Activated T-helper 17 cell treated with anti-CD3 and anti-CD28 coated beads, Interleukin-2, amount 50 U/mL, for 72 hours (primary cell): ENCODE data around the gene GTPBP1. TPM values are rescaled to one million over a fixed set of nuclear protein-coding genes. Genes with fewer than 3 reads are reported as not detected.
A peak's percentile ranks its signal among the peaks of the same experiment; 100 is the strongest.

ENCODE experiments used
- ATAC-seq: fragments of 150-1000 bp; cut with Tn5 transposase; replicated peaks from 2 replicates; pipeline ENCODE4 v1.10.0; 2021; ENCODE audit warnings: mild to moderate bottlenecking, moderate library complexity
- H3K27ac Mint-ChIP-seq: one replicate; pipeline ENCODE4 v1.8.0; 2022; ENCODE audit warnings: mixed read lengths
- H3K27me3 Mint-ChIP-seq: one replicate; pipeline ENCODE4 v1.8.0; 2022; ENCODE audit warnings: mixed read lengths
- H3K36me3 Mint-ChIP-seq: one replicate; pipeline ENCODE4 v1.8.0; 2022; ENCODE audit warnings: low read depth, mild to moderate bottlenecking, mixed read lengths
- H3K4me1 Mint-ChIP-seq: one replicate; pipeline ENCODE4 v1.8.0; 2022; ENCODE audit warnings: mixed read lengths
- H3K4me3 Mint-ChIP-seq: one replicate; pipeline ENCODE4 v1.8.0; 2022; ENCODE audit warnings: mild to moderate bottlenecking, mixed read lengths
- H3K9me3 Mint-ChIP-seq: one replicate; pipeline ENCODE4 v1.8.0; 2022; ENCODE audit warnings: mixed read lengths
- total RNA-seq, 2 donors: library from RNA; stranded (reverse); gene quantifications; one replicate each; pipeline ENCODE4 v1.2.3, GENCODE V29; 2022

Gene GTPBP1
- total RNA-seq, 2 donors from 2014 or later = 70.6 to 92.3 TPM

DNA sequence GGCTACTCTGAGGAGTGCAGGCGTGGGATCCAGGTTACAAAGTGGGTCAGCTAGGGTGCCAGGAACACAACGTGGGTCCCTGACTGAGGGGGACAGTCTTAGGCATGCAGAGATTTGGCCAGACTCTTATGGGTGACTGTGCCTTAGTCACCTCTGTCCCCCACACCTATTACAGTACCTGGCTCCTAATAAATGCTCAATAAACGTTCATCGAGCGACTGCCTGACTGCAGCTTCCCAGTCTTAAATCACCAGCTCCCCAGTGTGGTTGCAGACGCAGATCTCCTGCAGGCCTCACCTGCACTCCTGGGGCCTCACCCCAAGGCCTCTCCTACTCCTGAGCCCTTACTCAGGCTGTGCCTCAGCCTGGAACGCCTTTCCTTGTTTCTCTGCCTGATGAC, 53.3 kb downstream of the GTPBP1 start:
- H3K27ac Mint-ChIP-seq = no peak overlapping the region
- no peaks in the 10 kb centered on the region for H3K27me3 Mint-ChIP-seq
- no peaks in the 10 kb centered on the region for H3K9me3 Mint-ChIP-seq
- peaks cover 17% of the 10 kb centered on the region for H3K4me1 Mint-ChIP-seq
- peaks cover 18% of the 10 kb centered on the region for H3K36me3 Mint-ChIP-seq
- peak overlapping the region; percentile 98 for H3K4me3 Mint-ChIP-seq
- ATAC-seq = no peak

DNA sequence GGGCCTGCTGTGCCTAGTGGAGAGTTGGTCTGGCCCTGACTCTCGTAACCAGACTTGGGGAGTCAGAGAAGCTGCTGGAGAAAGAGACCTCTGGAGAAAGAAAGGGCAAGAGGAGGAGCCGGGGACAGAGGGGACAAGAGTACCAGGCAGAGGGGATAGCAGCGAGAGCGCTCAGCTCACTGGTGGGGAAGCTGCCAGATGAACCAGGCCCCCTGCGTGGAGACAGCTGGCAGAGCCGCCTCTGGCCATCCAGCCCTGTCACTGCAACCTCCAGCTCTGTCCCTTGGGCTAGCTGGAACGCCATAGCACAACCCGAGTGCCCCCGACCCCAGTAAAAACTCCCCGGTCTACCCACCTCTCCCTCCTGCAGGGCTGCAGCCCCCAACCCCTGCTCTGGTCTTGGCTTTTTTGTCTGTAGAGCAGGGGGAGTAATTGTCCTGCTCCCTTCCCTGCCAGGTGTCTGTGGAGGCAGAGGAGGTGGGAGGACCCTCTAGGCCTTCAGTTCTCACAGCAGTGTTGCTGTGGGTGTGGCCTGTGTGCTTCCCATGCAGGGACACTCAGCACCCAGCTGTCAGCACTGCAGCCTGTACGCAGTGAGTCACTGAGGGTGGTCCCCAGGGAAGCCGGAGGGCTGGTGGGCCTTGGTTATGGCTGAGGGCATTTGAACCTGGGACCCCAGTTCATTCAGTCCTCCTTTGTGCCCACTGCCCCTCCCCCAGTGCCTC, 54.9 kb downstream of the GTPBP1 start:
- Mint-ChIP-seq H3K36me3 (peaks cover 5% of the 10 kb centered on the region), H3K27ac (no peak overlapping the region), H3K4me1 (peaks cover 17% of the 10 kb centered on the region), H3K27me3 (no peaks in the 10 kb centered on the region), H3K4me3 (no peak overlapping the region), H3K9me3 (no peaks in the 10 kb centered on the region)
- ATAC-seq = no peak

DNA sequence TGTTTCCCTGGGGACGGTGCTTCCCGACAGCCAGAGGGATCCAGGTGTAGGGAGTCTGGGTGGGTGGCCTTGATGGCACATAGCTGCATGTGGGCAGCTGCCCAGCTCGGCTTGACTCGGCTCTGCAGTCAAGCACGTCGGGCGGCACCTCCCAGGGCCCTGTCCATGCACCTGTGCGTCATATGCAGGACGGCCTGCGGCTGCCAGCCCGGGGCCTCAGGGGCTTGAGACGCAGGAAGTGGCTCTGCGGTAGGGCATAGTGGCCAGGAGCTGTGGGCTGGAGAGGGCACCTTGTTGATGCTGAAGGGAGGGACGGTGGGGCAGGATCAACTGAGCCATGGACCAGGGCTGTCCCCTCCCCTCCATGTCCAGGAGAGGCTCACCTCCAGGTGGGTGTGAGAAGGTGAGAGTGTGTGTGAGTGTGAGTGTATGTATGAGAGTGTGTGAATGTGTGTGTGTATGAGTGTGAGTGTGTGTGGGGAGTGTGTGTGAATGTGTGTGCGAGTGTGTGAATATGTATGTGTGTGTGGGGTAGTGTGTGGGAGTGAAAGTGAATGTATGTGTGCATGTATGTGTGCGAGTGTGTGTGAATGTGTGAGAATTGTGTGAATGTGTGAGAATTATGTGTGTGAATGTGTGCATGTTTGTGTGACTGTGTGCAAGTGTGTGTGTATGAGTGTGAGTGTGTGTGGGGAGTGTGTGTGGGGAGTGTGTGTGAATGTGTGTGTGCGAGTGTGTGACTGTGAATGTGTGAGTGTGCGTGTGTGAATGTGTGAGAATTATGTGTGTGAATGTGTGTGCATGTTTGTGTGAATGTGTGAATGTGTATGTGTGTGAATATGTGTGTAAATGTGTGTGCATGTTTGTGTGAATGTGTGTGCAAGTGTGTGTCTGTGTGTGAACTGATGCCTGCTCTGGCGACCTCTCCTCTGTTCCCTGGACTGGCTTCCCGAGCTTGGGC, 55.7 kb downstream of the GTPBP1 start:
- peaks cover 3% of the 10 kb centered on the region for H3K36me3 Mint-ChIP-seq
- ATAC-seq = no peak
- peaks cover 17% of the 10 kb centered on the region for H3K4me1 Mint-ChIP-seq
- H3K27ac Mint-ChIP-seq = no peak overlapping the region
- H3K9me3 Mint-ChIP-seq = no peaks in the 10 kb centered on the region
- H3K4me3 Mint-ChIP-seq = no peak overlapping the region
- no peaks in the 10 kb centered on the region for H3K27me3 Mint-ChIP-seq

DNA sequence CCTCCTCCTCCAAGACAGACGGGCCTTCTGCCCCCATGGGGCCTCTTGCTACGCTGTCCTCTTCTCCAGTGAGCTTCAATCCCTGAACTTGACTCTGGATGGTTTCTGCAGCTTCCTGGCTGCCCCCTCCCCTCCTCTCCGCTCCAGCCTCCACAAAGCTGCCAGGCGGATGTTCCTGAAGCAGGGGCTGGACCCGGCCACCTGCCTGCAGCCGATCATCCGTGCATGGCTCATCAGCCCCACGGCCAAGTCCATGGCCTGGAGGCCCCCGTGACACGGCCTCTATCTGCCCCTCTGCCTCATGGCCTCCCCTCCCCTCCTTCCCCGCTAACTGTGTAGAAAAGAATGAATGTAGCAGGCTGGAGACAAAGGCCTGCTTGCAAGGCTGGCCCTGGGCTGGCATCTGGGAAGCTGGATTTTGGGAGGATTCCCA, 56.8 kb downstream of the GTPBP1 start:
- no peak overlapping the region for H3K4me3 Mint-ChIP-seq
- no peak for ATAC-seq
- H3K36me3 Mint-ChIP-seq = no peaks in the 10 kb centered on the region
- no peaks in the 10 kb centered on the region for H3K27me3 Mint-ChIP-seq
- H3K27ac Mint-ChIP-seq = no peak overlapping the region
- peaks cover 6% of the 10 kb centered on the region for H3K4me1 Mint-ChIP-seq
- H3K9me3 Mint-ChIP-seq = no peaks in the 10 kb centered on the region

DNA sequence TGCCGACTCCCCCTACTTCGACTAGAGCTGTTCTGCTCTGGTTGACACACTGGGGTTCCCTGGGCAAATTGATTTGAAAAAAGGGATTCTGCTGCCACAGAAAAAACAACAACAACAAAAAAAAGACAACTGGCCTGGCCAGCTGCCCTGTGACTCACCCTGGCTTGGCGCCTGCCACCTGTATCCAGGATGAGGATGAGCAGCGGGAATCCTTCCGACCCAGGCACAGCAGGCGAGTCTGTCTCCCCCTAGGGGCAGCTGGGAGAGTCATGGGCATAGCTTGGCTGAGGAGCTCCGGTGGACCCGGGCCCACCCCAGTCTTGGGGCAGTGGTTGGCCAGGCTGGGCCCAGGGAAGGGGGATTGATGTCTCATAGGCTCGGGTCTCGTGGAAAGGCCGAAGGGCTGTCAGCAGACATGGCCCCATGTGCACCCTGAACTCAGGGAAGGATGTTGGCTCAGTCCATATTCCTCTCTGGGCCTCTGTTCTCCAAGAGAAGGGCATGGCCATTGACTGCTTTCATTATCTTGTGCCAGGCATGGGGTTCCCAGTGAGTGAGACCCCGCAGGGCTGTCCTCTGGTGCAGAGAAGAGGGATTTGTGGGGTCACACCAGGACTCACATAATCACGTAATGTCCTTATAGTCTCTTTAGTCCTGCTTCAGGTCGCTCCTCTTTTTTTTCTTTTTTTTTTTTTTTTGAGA, 60.5 kb downstream of the GTPBP1 start:
- Mint-ChIP-seq H3K36me3 (no peaks in the 10 kb centered on the region), H3K9me3 (no peaks in the 10 kb centered on the region), H3K4me3 (no peak overlapping the region), H3K27ac (no peak overlapping the region), H3K4me1 (no peaks in the 10 kb centered on the region), H3K27me3 (no peaks in the 10 kb centered on the region)
- ATAC-seq = peak; percentile 68

DNA sequence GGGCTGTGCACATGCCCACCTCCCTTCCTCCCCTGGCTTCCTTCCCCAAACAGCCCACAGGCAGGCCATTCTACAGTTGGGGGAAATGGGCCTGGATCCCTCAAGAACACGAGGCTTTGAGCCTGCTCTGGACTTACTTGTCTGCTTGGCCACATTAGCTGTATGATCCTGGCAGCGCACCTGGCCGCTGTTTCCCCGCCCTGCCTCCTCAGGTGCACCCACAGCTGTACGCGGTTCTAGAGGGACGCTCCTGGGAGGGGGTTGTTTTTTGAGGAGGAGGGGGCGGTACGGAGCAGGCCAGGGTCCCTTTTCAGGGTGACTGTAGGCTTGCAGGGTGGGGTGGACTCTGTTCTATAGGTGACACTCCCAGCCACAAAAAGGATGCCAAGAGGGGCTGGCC, 61.6 kb downstream of the GTPBP1 start:
- H3K27me3 Mint-ChIP-seq = no peaks in the 10 kb centered on the region
- no peak overlapping the region for H3K27ac Mint-ChIP-seq
- H3K4me3 Mint-ChIP-seq = no peak overlapping the region
- no peaks in the 10 kb centered on the region for H3K4me1 Mint-ChIP-seq
- no peaks in the 10 kb centered on the region for H3K9me3 Mint-ChIP-seq
- ATAC-seq = no peak
- H3K36me3 Mint-ChIP-seq = no peaks in the 10 kb centered on the region

DNA sequence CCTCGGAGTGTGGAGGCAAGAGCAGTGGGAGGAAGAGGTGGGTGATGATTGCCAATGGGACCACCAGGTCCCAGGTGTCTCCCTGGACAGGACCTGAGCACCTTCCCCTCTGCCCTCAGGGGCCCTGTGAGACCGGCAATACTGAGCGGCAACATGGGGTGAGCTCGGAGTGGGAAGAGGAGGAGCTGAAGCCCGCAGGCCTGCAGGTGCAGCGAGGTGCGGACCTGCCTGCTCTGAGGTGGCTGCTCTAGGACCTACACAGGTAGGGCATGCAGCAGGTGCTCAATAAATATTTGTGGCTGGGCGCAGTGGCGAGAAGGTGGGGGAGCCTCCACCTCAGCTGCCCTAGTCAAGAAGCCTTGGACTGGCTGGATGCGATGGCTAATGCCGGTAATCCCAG, 62.3 kb downstream of the GTPBP1 start:
- Mint-ChIP-seq H3K4me1 (no peaks in the 10 kb centered on the region), H3K9me3 (no peaks in the 10 kb centered on the region), H3K27me3 (no peaks in the 10 kb centered on the region), H3K27ac (no peak overlapping the region), H3K4me3 (no peak overlapping the region), H3K36me3 (no peaks in the 10 kb centered on the region)
- no peak for ATAC-seq

DNA sequence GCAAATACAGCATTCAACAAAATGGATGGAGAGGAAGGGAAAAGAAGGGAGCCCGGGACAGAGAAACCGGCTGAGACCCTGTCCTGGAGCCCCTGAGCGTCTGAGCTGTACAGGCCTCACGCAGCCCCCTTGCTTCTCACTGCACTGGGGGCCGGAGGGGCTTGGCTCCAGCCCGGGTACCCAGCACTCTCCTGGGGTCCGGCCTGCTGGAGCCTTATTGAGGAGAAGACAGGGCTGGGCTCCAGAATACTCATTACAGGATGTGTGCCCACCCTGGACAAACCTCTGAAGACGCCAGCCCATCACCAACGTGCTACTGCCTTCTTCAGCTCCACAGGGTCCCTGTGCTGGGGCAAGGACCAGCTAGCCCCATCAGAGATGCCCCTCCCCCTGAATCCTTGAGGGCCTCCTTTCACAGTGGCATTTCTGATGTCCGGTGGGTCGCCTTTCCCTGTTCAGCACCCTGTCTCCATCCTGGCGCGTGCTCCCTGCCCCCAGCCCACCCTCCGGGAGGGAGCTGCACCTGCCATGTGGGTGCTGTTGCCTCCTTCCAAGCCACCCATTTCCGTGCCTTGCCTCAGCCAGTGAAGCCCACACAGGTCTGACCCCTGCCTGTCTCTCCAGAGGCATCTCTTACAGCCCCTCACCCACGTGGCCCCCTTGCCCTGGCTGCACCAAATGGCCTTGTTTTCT, 64.7 kb downstream of the GTPBP1 start:
- no peak for ATAC-seq
- Mint-ChIP-seq H3K4me1 (peaks cover 4% of the 10 kb centered on the region), H3K27me3 (no peaks in the 10 kb centered on the region), H3K9me3 (no peaks in the 10 kb centered on the region), H3K4me3 (no peak overlapping the region), H3K36me3 (no peaks in the 10 kb centered on the region), H3K27ac (no peak overlapping the region)

DNA sequence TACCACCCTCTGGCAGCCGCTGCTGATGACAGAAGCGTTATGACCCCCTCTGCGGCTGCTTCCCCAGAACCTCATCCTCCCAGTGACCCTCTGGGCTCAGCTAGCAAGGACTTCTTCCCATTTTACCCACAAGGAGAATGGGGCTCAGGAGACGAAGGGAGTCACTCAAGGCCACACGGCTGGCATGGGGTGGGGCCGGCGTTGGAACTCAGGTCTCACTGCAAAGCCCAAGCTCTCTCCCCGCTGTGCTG, 66.8 kb downstream of the GTPBP1 start:
- Mint-ChIP-seq H3K4me1 (peaks cover 4% of the 10 kb centered on the region), H3K27ac (no peak overlapping the region), H3K36me3 (no peaks in the 10 kb centered on the region), H3K9me3 (no peaks in the 10 kb centered on the region), H3K27me3 (no peaks in the 10 kb centered on the region), H3K4me3 (no peak overlapping the region)
- no peak for ATAC-seq

DNA sequence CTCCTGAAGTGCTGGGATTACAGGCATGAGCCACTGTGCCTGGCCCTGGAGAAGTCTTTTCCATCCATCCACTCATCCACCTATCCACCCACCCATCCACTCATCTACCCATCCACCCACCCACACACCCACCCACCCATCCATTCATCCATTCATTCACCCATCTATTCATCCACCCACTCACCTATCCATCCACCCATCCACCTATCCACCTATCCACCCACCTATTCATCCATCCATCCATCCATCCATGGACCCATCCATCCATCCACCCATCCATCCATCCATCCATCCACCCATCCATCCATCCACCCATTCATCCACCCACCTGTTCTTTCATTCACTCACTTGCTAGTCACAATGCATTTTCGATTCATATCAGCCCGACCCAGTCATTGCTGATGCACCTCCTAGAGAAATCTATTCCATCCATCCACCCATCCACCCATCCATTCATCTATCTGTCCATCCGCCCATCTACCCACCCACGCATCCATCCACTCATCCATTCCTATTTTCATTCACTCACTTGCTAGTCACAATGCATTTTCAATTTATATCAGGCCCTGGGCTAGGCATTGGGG, 67.7 kb downstream of the GTPBP1 start:
- Mint-ChIP-seq H3K4me1 (peaks cover 4% of the 10 kb centered on the region), H3K4me3 (no peak overlapping the region), H3K9me3 (no peaks in the 10 kb centered on the region), H3K27ac (no peak overlapping the region), H3K27me3 (no peaks in the 10 kb centered on the region), H3K36me3 (no peaks in the 10 kb centered on the region)
- no peak for ATAC-seq

DNA sequence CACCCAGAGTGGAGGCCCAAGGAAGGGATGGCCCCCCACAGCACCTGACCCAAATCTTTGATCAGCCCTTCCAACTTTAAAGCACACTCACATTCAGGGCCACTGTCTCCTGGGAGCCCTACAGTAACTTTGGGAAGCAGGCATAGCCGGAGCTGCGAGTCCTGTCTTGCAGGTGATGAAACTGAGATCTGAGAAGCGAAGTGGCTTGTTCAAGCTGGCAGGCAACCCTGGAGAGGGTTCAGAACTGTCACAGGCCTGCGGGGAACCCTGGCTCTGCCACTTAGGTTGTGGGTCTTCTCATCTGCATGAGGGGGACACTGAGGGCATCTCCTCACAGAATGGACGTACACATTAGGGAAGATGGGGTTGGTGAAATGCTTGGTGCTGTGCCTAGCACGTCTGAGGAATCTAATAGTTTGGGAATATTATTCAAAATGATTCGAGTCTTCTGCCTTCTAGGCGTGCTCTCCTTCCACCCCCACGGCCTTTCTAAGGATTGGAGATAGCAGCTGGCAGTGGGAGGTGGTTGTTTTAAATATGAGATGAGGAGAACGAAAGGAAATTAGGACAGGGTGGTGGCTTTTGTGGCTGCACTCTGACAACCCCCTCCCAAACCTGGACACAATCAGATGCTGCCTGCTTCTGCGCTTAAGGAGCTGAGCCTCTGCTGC, 68.9 kb downstream of the GTPBP1 start:
- H3K27ac Mint-ChIP-seq = no peak overlapping the region
- H3K36me3 Mint-ChIP-seq = no peaks in the 10 kb centered on the region
- no peak for ATAC-seq
- no peaks in the 10 kb centered on the region for H3K9me3 Mint-ChIP-seq
- H3K4me3 Mint-ChIP-seq = no peak overlapping the region
- no peaks in the 10 kb centered on the region for H3K27me3 Mint-ChIP-seq
- H3K4me1 Mint-ChIP-seq = peaks cover 4% of the 10 kb centered on the region

DNA sequence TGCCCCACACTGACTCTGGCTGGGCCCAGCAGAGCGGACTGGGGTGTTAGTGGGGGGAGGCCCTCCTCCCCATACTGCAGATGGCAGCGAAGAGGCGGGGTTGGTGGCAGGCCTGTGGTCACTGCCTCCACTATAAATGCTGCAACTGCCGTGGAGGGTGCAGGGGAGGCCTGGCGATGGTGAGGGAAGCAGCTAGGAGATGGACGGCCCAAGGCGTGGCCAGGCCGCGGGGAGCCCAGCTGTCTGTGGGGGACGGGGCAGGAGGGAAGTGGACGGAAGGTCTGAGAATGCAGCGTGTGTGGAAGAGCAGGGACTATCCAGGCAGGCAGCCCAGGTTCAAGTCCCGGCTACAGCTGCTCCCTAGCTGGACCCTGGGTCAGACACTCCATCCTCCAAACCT, 69.9 kb downstream of the GTPBP1 start:
- H3K4me3 Mint-ChIP-seq = no peak overlapping the region

DNA sequence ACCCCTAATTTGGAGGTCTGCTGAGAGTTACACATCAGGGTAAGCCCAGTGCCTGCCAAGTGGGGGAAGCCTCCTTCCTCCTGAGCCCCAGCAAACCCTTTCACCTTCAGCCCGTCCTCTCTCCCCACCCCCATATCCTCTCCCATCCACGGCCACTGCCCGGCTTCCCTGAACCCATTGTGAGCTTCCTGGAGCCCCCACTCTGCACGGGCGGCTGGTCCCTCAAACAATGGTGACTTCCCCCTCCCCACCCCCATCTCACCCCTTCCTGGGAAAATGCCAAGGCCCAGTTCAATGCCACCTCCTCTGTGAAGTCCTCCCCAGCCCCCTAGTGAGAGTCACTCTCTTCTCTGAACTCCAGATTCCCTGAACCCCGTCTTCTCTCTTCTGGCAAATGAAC, 70.3 kb downstream of the GTPBP1 start:
- H3K4me1 Mint-ChIP-seq = peaks cover 4% of the 10 kb centered on the region
- no peak overlapping the region for H3K27ac Mint-ChIP-seq
- no peak for ATAC-seq
- H3K36me3 Mint-ChIP-seq = no peaks in the 10 kb centered on the region
- H3K9me3 Mint-ChIP-seq = no peaks in the 10 kb centered on the region
- H3K4me3 Mint-ChIP-seq = no peak overlapping the region
- no peaks in the 10 kb centered on the region for H3K27me3 Mint-ChIP-seq

More for the DNA sequence above, 69.9 kb downstream of the GTPBP1 start:
- Mint-ChIP-seq H3K27ac (peak overlapping the region; percentile 74), H3K36me3 (no peaks in the 10 kb centered on the region), H3K4me1 (peaks cover 4% of the 10 kb centered on the region), H3K9me3 (no peaks in the 10 kb centered on the region), H3K27me3 (no peaks in the 10 kb centered on the region)
- ATAC-seq = no peak
